Stimulated activated naive CD8-positive, alpha-beta T cell treated with anti-CD3 and anti-CD28 coated beads, Interleukin-15, Interleukin-2, amounts not matched to agents 100 U/mL and 50 U/mL, for 24 hours (primary cell): ENCODE measurements around the gene ZNF780B.
"Not testable (repeated sequence)": the region's sequence is repeated elsewhere in the genome, so short reads cannot be mapped to it uniquely, and the experiment has no call there.

Experiments
- ATAC-seq: fragments of 150-1000 bp; cut with Tn5 transposase; one replicate; pipeline ENCODE4 v1.10.0; 2021
- DNase-seq: peaks from one replicate; pipeline ENCODE4 v3.0.0; 2021

Gene ZNF780B

GRCh38 chr19:40055832-40056504, at the start of gene ZNF780B:
TSS of gene ZNF780B (minus strand) at chr19:40056231. CDS start at chr19:40050332, 5,899 bp downstream.
- peak; percentile 72 for DNase-seq

GRCh38 chr19:40104754-40105153, 48.7 kb upstream of the ZNF780B start:
- no peak for DNase-seq

More at GRCh38 chr19:40055832-40056504, at the start of gene ZNF780B:
- ATAC-seq, result peak; percentile 96

GRCh38 chr19:40103600-40103999, 47.6 kb upstream of the ZNF780B start:
- ATAC-seq, result no peak
- no peak for DNase-seq

More at GRCh38 chr19:40104754-40105153, 48.7 kb upstream of the ZNF780B start:
- no peak for ATAC-seq

- no peak for DNase-seq
- no peak for ATAC-seq
Measured at GRCh38 chr19:40101813-40102212, 45.8 kb upstream of the ZNF780B start.

GRCh38 chr19:40093416-40093815, 37.4 kb upstream of the ZNF780B start:
- ATAC-seq, result no peak
- no peak for DNase-seq

- ATAC-seq (no peak), DNase-seq (no peak)
Measured at GRCh38 chr19:40091205-40092129, 35.4 kb upstream of the ZNF780B start.

- ATAC-seq (peak; percentile 93), DNase-seq (peak; percentile 82)
Measured at GRCh38 chr19:40090241-40091204, 34.5 kb upstream of the ZNF780B start, which contains the start of gene ZNF780A. TSS of gene ZNF780A (minus strand) at chr19:40090943. CDS start at chr19:40084753, 6,190 bp downstream.

GRCh38 chr19:40089462-40089861, 33.4 kb upstream of the ZNF780B start:
- DNase-seq, result no peak
- ATAC-seq, result no peak

GRCh38 chr19:40088299-40089047, 32.4 kb upstream of the ZNF780B start:
- ATAC-seq, result no peak
- DNase-seq, result no peak

- DNase-seq (no peak), ATAC-seq (no peak)
Measured at GRCh38 chr19:40084948-40085347, 28.9 kb upstream of the ZNF780B start.

- DNase-seq (no peak), ATAC-seq (no peak)
Measured at GRCh38 chr19:40081411-40081810, 25.4 kb upstream of the ZNF780B start.

- DNase-seq (no peak), ATAC-seq (no peak)
Measured at GRCh38 chr19:40080289-40080688, 24.3 kb upstream of the ZNF780B start.

GRCh38 chr19:40078377-40078776, 22.3 kb upstream of the ZNF780B start:
- ATAC-seq, result no peak
- DNase-seq, result no peak

GRCh38 chr19:40070058-40070457, 14.0 kb upstream of the ZNF780B start:
- no peak for ATAC-seq

GRCh38 chr19:40059624-40060023, 3.6 kb upstream of the ZNF780B start:
- no peak for DNase-seq
- ATAC-seq, result no peak

More at GRCh38 chr19:40070058-40070457, 14.0 kb upstream of the ZNF780B start:
- no peak for DNase-seq

GRCh38 chr19:40057166-40057565, 1.1 kb upstream of the ZNF780B start:
- DNase-seq (no peak), ATAC-seq (no peak)

GRCh38 chr19:40056505-40056904, 474 bp upstream of the ZNF780B start:
- DNase-seq (no peak), ATAC-seq (no peak)

GRCh38 chr19:40055049-40055448, 982 bp downstream of the ZNF780B start:
- ATAC-seq (no peak), DNase-seq (no peak)

GRCh38 chr19:40054632-40055031, 1.4 kb downstream of the ZNF780B start:
- no peak for DNase-seq
- ATAC-seq, result no peak

- DNase-seq (no peak), ATAC-seq (no peak)
Measured at GRCh38 chr19:40053491-40053890, 2.5 kb downstream of the ZNF780B start.

- not testable (repeated sequence) for DNase-seq
Measured at GRCh38 chr19:40041718-40042117, 14.3 kb downstream of the ZNF780B start.

More at GRCh38 chr19:40041718-40042117, 14.3 kb downstream of the ZNF780B start:
- ATAC-seq, result not testable (repeated sequence)
